Gastroesophageal sphincter (tissue), 3 donors: ENCODE measurements around the gene STK32C.

Experiments used
- CTCF ChIP-seq, 4 experiments: fragments of 200-600 bp in 2 of 4; fragments of 450-650 bp in 2 of 4; sonication (generic) in 1 of 4; IDR thresholded peaks; one replicate each; pipeline ENCODE4 v1.5.1; 2017 to 2019; ENCODE audit warnings: antibody characterized with exemption in 4 of 4, mild to moderate bottlenecking in 2 of 4, moderate library complexity in 2 of 4
- POLR2A ChIP-seq, 2 donors: fragments of 450-650 bp; IDR thresholded peaks; one replicate each; pipeline ENCODE4 v1.6.1; 2017; ENCODE audit warnings: antibody characterized with exemption in 2 of 2, mild to moderate bottlenecking in 2 of 2, moderate library complexity in 1 of 2
- POLR2AphosphoS5 ChIP-seq: sonication (generic); formaldehyde crosslinking; IDR thresholded peaks from one replicate; pipeline ENCODE4 v1.6.1; 2017; ENCODE audit warnings: antibody characterized with exemption

- no peak for TF ChIP-seq CTCF (IDR thresholded peaks at IDR 0.05)
- TF ChIP-seq POLR2A (IDR thresholded peaks at IDR 0.05), result no peak
- no peak for TF ChIP-seq POLR2AphosphoS5
Observed at GRCh38 chr10:132167976-132168375, 139.8 kb downstream of the STK32C start.
